GM21717 (cell line): Measurements from ENCODE around the gene SLC35F6.
"Not testable (repeated sequence)": the region's sequence is repeated elsewhere in the genome, so short reads cannot be mapped to it uniquely, and the experiment has no call there.

ENCODE experiments used
- ATAC-seq: cut with Tn5 transposase; IDR thresholded peaks from one replicate; pipeline ENCODE4 v1.9.1; 2021; ENCODE audit warnings: mild to moderate bottlenecking, moderate library complexity; ENCODE audit not compliant: unreplicated experiment

The SLC35F6 gene

GRCh38 chr2:26814072-26814765 is 50.1 kb downstream of the SLC35F6 start:
- not testable (repeated sequence) for ATAC-seq

GRCh38 chr2:26816893-26817292 is 52.8 kb downstream of the SLC35F6 start:
- no peak for ATAC-seq

- ATAC-seq = no peak
Observed at GRCh38 chr2:26818255-26818654, 54.2 kb downstream of the SLC35F6 start.

GRCh38 chr2:26818972-26819371 is 54.9 kb downstream of the SLC35F6 start:
- ATAC-seq = no peak

- no peak for ATAC-seq
Observed at GRCh38 chr2:26820932-26821331, 56.8 kb downstream of the SLC35F6 start.

- ATAC-seq = no peak
Observed at GRCh38 chr2:26822877-26823276, 58.8 kb downstream of the SLC35F6 start.
